Activated CD4-positive, CD25-positive, alpha-beta regulatory T cell treated with anti-CD3 and anti-CD28 coated beads, Interleukin-2, amount 50 U/mL, for 24 hours (primary cell): ENCODE measurements around the gene ADGRD2.

Experiments used
- ATAC-seq, 2 donors: fragments of 150-1000 bp; cut with Tn5 transposase; one replicate each; pipeline ENCODE4 v1.10.0; 2021; ENCODE audit warnings: mild to moderate bottlenecking in 1 of 2, moderate library complexity in 1 of 2

ADGRD2 gene

GRCh38 chr9:124514125-124514524, 63.9 kb downstream of the ADGRD2 start:
- no peak for ATAC-seq

- ATAC-seq, result no peak
Observed at GRCh38 chr9:124514874-124515273, 64.6 kb downstream of the ADGRD2 start.

- no peak for ATAC-seq
Observed at GRCh38 chr9:124517600-124517999, 67.3 kb downstream of the ADGRD2 start.

- ATAC-seq, result no peak
Observed at GRCh38 chr9:124518116-124518515, 67.9 kb downstream of the ADGRD2 start.

- ATAC-seq, result no peak
Observed at GRCh38 chr9:124520206-124520596, 70.0 kb downstream of the ADGRD2 start.

GRCh38 chr9:124521142-124521541, 70.9 kb downstream of the ADGRD2 start:
- ATAC-seq, result no peak

GRCh38 chr9:124522121-124523098, 72.2 kb downstream of the ADGRD2 start:
- ATAC-seq, result no peak

- ATAC-seq, result no peak
Observed at GRCh38 chr9:124526174-124526573, 75.9 kb downstream of the ADGRD2 start.

- ATAC-seq, result no peak
Observed at GRCh38 chr9:124527781-124528180, 77.5 kb downstream of the ADGRD2 start.
